ENCODE results near the gene COL6A2.
"Not testable (repeated sequence)": the region's sequence is repeated elsewhere in the genome, so short reads cannot be mapped to it uniquely, and the experiment has no call there.

The COL6A2 gene

GRCh38 chr21:46082713-46082962, 15.3 kb upstream of the COL6A2 start:
- no peaks in the 10 kb centered on the region for H3K27me3 ChIP-seq (ENCODE audit: control insufficient read depth, insufficient read depth, low read length)
- peaks cover 46% of the 10 kb centered on the region for H3K4me1 ChIP-seq (ENCODE audit: control insufficient read depth, insufficient read depth, low read length)
- H3K36me3 ChIP-seq (ENCODE audit: insufficient read depth, low read length): no peaks in the 10 kb centered on the region
- no peak overlapping the region for H3K9ac ChIP-seq (ENCODE audit: low read depth, low read length)
- H3K4me3 ChIP-seq (ENCODE audit: low read length): no peak overlapping the region
- H3K9me3 ChIP-seq (replicated peaks; ENCODE audit: low read length): peaks cover 4% of the 10 kb centered on the region
- H3K4me2 ChIP-seq (ENCODE audit: low read length): no peak overlapping the region

GRCh38 chr21:46082963-46083790, 14.7 kb upstream of the COL6A2 start:
- Histone ChIP-seq H3K4me1 (ENCODE audit: control insufficient read depth, insufficient read depth, low read length) (peaks cover 46% of the 10 kb centered on the region), H3K36me3 (ENCODE audit: insufficient read depth, low read length) (no peaks in the 10 kb centered on the region), H3K9me3 (replicated peaks; ENCODE audit: low read length) (peaks cover 4% of the 10 kb centered on the region), H3K9ac (ENCODE audit: low read depth, low read length) (peak overlapping the region; percentile 63), H3K4me3 (ENCODE audit: low read length) (no peak overlapping the region), H3K4me2 (ENCODE audit: low read length) (no peak overlapping the region), H3K27me3 (ENCODE audit: control insufficient read depth, insufficient read depth, low read length) (no peaks in the 10 kb centered on the region)

- Histone ChIP-seq H3K4me2 (ENCODE audit: low read length) (no peak overlapping the region), H3K9me3 (replicated peaks; ENCODE audit: low read length) (peaks cover 4% of the 10 kb centered on the region), H3K9ac (ENCODE audit: low read depth, low read length) (peak overlapping the region; percentile 63), H3K36me3 (ENCODE audit: insufficient read depth, low read length) (no peaks in the 10 kb centered on the region), H3K27me3 (ENCODE audit: control insufficient read depth, insufficient read depth, low read length) (no peaks in the 10 kb centered on the region), H3K4me1 (ENCODE audit: control insufficient read depth, insufficient read depth, low read length) (peaks cover 40% of the 10 kb centered on the region), H3K4me3 (ENCODE audit: low read length) (no peak overlapping the region)
Observed at GRCh38 chr21:46083791-46084561, 13.9 kb upstream of the COL6A2 start.

GRCh38 chr21:46084709-46085108, 13.2 kb upstream of the COL6A2 start:
- H3K4me2 ChIP-seq (ENCODE audit: low read length): no peak overlapping the region
- H3K4me3 ChIP-seq (ENCODE audit: low read length): no peak overlapping the region
- no peaks in the 10 kb centered on the region for H3K36me3 ChIP-seq (ENCODE audit: insufficient read depth, low read length)
- H3K9ac ChIP-seq (ENCODE audit: low read depth, low read length): no peak overlapping the region
- peaks cover 4% of the 10 kb centered on the region for H3K9me3 ChIP-seq (replicated peaks; ENCODE audit: low read length)
- no peaks in the 10 kb centered on the region for H3K27me3 ChIP-seq (ENCODE audit: control insufficient read depth, insufficient read depth, low read length)
- H3K4me1 ChIP-seq (ENCODE audit: control insufficient read depth, insufficient read depth, low read length): peaks cover 33% of the 10 kb centered on the region

- peaks cover 27% of the 10 kb centered on the region for H3K4me1 ChIP-seq (ENCODE audit: control insufficient read depth, insufficient read depth, low read length)
- not testable (repeated sequence) for H3K4me2 ChIP-seq (ENCODE audit: low read length); H3K27me3 ChIP-seq (ENCODE audit: control insufficient read depth, insufficient read depth, low read length); H3K36me3 ChIP-seq (ENCODE audit: insufficient read depth, low read length); H3K9ac ChIP-seq (ENCODE audit: low read depth, low read length); H3K4me3 ChIP-seq (ENCODE audit: low read length); H3K9me3 ChIP-seq (replicated peaks; ENCODE audit: low read length)
Observed at GRCh38 chr21:46085259-46085658, 12.7 kb upstream of the COL6A2 start.

GRCh38 chr21:46087641-46088040, 10.3 kb upstream of the COL6A2 start:
- Histone ChIP-seq H3K4me2 (ENCODE audit: low read length) (no peak overlapping the region), H3K4me1 (ENCODE audit: control insufficient read depth, insufficient read depth, low read length) (peaks cover 19% of the 10 kb centered on the region), H3K27me3 (ENCODE audit: control insufficient read depth, insufficient read depth, low read length) (no peaks in the 10 kb centered on the region), H3K9ac (ENCODE audit: low read depth, low read length) (no peak overlapping the region), H3K9me3 (replicated peaks; ENCODE audit: low read length) (peaks cover 4% of the 10 kb centered on the region), H3K36me3 (ENCODE audit: insufficient read depth, low read length) (no peaks in the 10 kb centered on the region), H3K4me3 (ENCODE audit: low read length) (no peak overlapping the region)

GRCh38 chr21:46088189-46088588, 9.7 kb upstream of the COL6A2 start:
- no peak overlapping the region for H3K9ac ChIP-seq (ENCODE audit: low read depth, low read length)
- no peak overlapping the region for H3K4me2 ChIP-seq (ENCODE audit: low read length)
- H3K36me3 ChIP-seq (ENCODE audit: insufficient read depth, low read length): no peaks in the 10 kb centered on the region
- H3K9me3 ChIP-seq (replicated peaks; ENCODE audit: low read length): peaks cover 4% of the 10 kb centered on the region
- no peak overlapping the region for H3K4me3 ChIP-seq (ENCODE audit: low read length)
- H3K4me1 ChIP-seq (ENCODE audit: control insufficient read depth, insufficient read depth, low read length): peaks cover 23% of the 10 kb centered on the region
- H3K27me3 ChIP-seq (ENCODE audit: control insufficient read depth, insufficient read depth, low read length): no peaks in the 10 kb centered on the region

- Histone ChIP-seq H3K9ac (ENCODE audit: low read depth, low read length) (no peak overlapping the region), H3K4me1 (ENCODE audit: control insufficient read depth, insufficient read depth, low read length) (peaks cover 18% of the 10 kb centered on the region), H3K4me2 (ENCODE audit: low read length) (no peak overlapping the region), H3K9me3 (replicated peaks; ENCODE audit: low read length) (peaks cover 4% of the 10 kb centered on the region), H3K36me3 (ENCODE audit: insufficient read depth, low read length) (no peaks in the 10 kb centered on the region), H3K4me3 (ENCODE audit: low read length) (no peak overlapping the region), H3K27me3 (ENCODE audit: control insufficient read depth, insufficient read depth, low read length) (no peaks in the 10 kb centered on the region)
Observed at GRCh38 chr21:46089285-46089684, 8.6 kb upstream of the COL6A2 start.

- peaks cover 4% of the 10 kb centered on the region for H3K9me3 ChIP-seq (replicated peaks; ENCODE audit: low read length)
- H3K27me3 ChIP-seq (ENCODE audit: control insufficient read depth, insufficient read depth, low read length): no peaks in the 10 kb centered on the region
- H3K4me1 ChIP-seq (ENCODE audit: control insufficient read depth, insufficient read depth, low read length): peaks cover 18% of the 10 kb centered on the region
- no peak overlapping the region for H3K4me2 ChIP-seq (ENCODE audit: low read length)
- H3K9ac ChIP-seq (ENCODE audit: low read depth, low read length): no peak overlapping the region
- no peak overlapping the region for H3K4me3 ChIP-seq (ENCODE audit: low read length)
- no peaks in the 10 kb centered on the region for H3K36me3 ChIP-seq (ENCODE audit: insufficient read depth, low read length)
Observed at GRCh38 chr21:46091118-46091517, 6.8 kb upstream of the COL6A2 start.

GRCh38 chr21:46091631-46092025, 6.3 kb upstream of the COL6A2 start:
- peaks cover 18% of the 10 kb centered on the region for H3K4me1 ChIP-seq (ENCODE audit: control insufficient read depth, insufficient read depth, low read length)
- no peaks in the 10 kb centered on the region for H3K36me3 ChIP-seq (ENCODE audit: insufficient read depth, low read length)
- peak overlapping the region; percentile 55 for H3K4me3 ChIP-seq (ENCODE audit: low read length)
- no peaks in the 10 kb centered on the region for H3K27me3 ChIP-seq (ENCODE audit: control insufficient read depth, insufficient read depth, low read length)
- H3K9ac ChIP-seq (ENCODE audit: low read depth, low read length): peak overlapping the region; percentile 79
- H3K4me2 ChIP-seq (ENCODE audit: low read length): peak overlapping the region; percentile 77
- H3K9me3 ChIP-seq (replicated peaks; ENCODE audit: low read length): peaks cover 4% of the 10 kb centered on the region

GRCh38 chr21:46092026-46092764, 5.7 kb upstream of the COL6A2 start:
- Histone ChIP-seq H3K9ac (ENCODE audit: low read depth, low read length) (peak overlapping the region; percentile 79), H3K27me3 (ENCODE audit: control insufficient read depth, insufficient read depth, low read length) (no peaks in the 10 kb centered on the region), H3K4me1 (ENCODE audit: control insufficient read depth, insufficient read depth, low read length) (peaks cover 21% of the 10 kb centered on the region), H3K36me3 (ENCODE audit: insufficient read depth, low read length) (no peaks in the 10 kb centered on the region), H3K4me2 (ENCODE audit: low read length) (peak overlapping the region; percentile 77), H3K4me3 (ENCODE audit: low read length) (peak overlapping the region; percentile 55), H3K9me3 (replicated peaks; ENCODE audit: low read length) (no peaks in the 10 kb centered on the region)

Data from skeletal muscle satellite cell (primary cell).